ENCODE data around the gene FSTL4. TPM values are rescaled to one million over a fixed set of nuclear protein-coding genes. Genes with fewer than 3 reads are reported as not detected.

FSTL4 gene
- polyA plus RNA-seq, 1 of the 3 experiments (the other 2 are of a cell fraction) = not detected

GRCh38 chr5:133332439-133333024, 279.8 kb downstream of the FSTL4 start:
- ChIA-PET CTCF (no interaction called here), POLR2A (no interaction called here)
- Histone ChIP-seq H3K4me1 (ENCODE audit: control insufficient read depth in 1 of 2, insufficient read depth in 2 of 2, low read depth in 1 of 2, low read length in 1 of 2) (peaks cover 0 to 5% of the 10 kb centered on the region in 2 experiments; a peak in 1 of 4 replicates), H3K79me2 (ENCODE audit: insufficient read depth) (no peaks in the 10 kb centered on the region), H3K4me3 (ENCODE audit: low read depth in 2 of 2, low read length in 1 of 2) (no peak overlapping the region), H3K9me2 (no peaks in the 10 kb centered on the region), H3K27ac (ENCODE audit: low read depth in 2 of 2, low read length in 1 of 2) (no peak overlapping the region), H3K27me3 (ENCODE audit: insufficient read depth) (no peaks in the 10 kb centered on the region; the same call in 1 of the 2 replicates), H3K4me2 (no peak overlapping the region), H3K36me3 (replicated peaks in 1 of 2; ENCODE audit: control insufficient read depth in 1 of 2, insufficient read depth in 2 of 2, low read length in 1 of 2) (no peaks in the 10 kb centered on the region), H4K20me1 (ENCODE audit: insufficient read depth) (no peaks in the 10 kb centered on the region), H3K9me3 (no peaks in the 10 kb centered on the region), H3F3A (replicated peaks; ENCODE audit: insufficient read depth) (no peaks in the 10 kb centered on the region), H2AFZ (ENCODE audit: low read depth) (no peak overlapping the region), H3K9ac (no peak overlapping the region)
- 19% methylated on average over 5 of the region's 5 CpGs for WGBS (ENCODE audit: low lambda C conversion rate)
- TF ChIP-seq RAD21 (IDR thresholded peaks at IDR 0.05; ENCODE audit: low read length) = no peak
- no peak for TF ChIP-seq TAF1 (IDR thresholded peaks at IDR 0.05; ENCODE audit: borderline replicate concordance, low read depth, low read length)
- no peak for TF ChIP-seq FOXJ3 (CRISPR knock-in tag; IDR thresholded peaks at IDR 0.05)
- TF ChIP-seq IRF3 (IDR thresholded peaks at IDR 0.05; ENCODE audit: low read depth, low read length) = no peak
- no peak for TF ChIP-seq POLR2AphosphoS5 (IDR thresholded peaks at IDR 0.05; ENCODE audit: low read depth, low read length)
- TF ChIP-seq JUND (IDR thresholded peaks at IDR 0.05) = no peak
- DNase-seq = no peak

GRCh38 chr5:133331941-133332340, 280.4 kb downstream of the FSTL4 start:
- Histone ChIP-seq H3K9me3 (no peaks in the 10 kb centered on the region), H3K9ac (no peak overlapping the region), H2AFZ (ENCODE audit: low read depth) (no peak overlapping the region), H3K79me2 (ENCODE audit: insufficient read depth) (no peaks in the 10 kb centered on the region), H3K4me1 (ENCODE audit: control insufficient read depth in 1 of 2, insufficient read depth in 2 of 2, low read depth in 1 of 2, low read length in 1 of 2) (peaks cover 0 to 3% of the 10 kb centered on the region in 2 experiments; a peak in 1 of 4 replicates), H3K4me2 (no peak overlapping the region), H3K27ac (ENCODE audit: low read depth in 2 of 2, low read length in 1 of 2) (no peak overlapping the region), H3K4me3 (ENCODE audit: low read depth in 2 of 2, low read length in 1 of 2) (no peak overlapping the region), H3K9me2 (no peaks in the 10 kb centered on the region), H3K36me3 (replicated peaks in 1 of 2; ENCODE audit: control insufficient read depth in 1 of 2, insufficient read depth in 2 of 2, low read length in 1 of 2) (no peaks in the 10 kb centered on the region), H3F3A (replicated peaks; ENCODE audit: insufficient read depth) (no peaks in the 10 kb centered on the region), H4K20me1 (ENCODE audit: insufficient read depth) (no peaks in the 10 kb centered on the region), H3K27me3 (ENCODE audit: insufficient read depth) (no peaks in the 10 kb centered on the region; the same call in 1 of the 2 replicates)
- TF ChIP-seq RAD21 (IDR thresholded peaks at IDR 0.05; ENCODE audit: low read length) = no peak
- TF ChIP-seq CHD2 (IDR thresholded peaks at IDR 0.05; ENCODE audit: low read length, partially characterized antibody) = no peak
- TF ChIP-seq SMC3 (IDR thresholded peaks at IDR 0.05; ENCODE audit: low read depth, low read length) = no peak
- no peak for TF ChIP-seq USF2 (IDR thresholded peaks at IDR 0.05; ENCODE audit: borderline replicate concordance, low read depth, low read length)
- TF ChIP-seq POLR2AphosphoS5 (IDR thresholded peaks at IDR 0.05; ENCODE audit: low read depth, low read length) = no peak
- TF ChIP-seq PBX3 (IDR thresholded peaks at IDR 0.05) = no peak
- no peak for TF ChIP-seq USF1 (IDR thresholded peaks at IDR 0.05; ENCODE audit: borderline replicate concordance, low read depth)
- no peak for TF ChIP-seq FOSL2 (IDR thresholded peaks at IDR 0.05; ENCODE audit: borderline replicate concordance, low read depth)
- no peak for TF ChIP-seq RFX5 (IDR thresholded peaks at IDR 0.05; ENCODE audit: low read length)
- TF ChIP-seq EP300 (IDR thresholded peaks at IDR 0.05; ENCODE audit: borderline replicate concordance in 1 of 2, low read depth in 1 of 2, low read length in 1 of 2) = no peak
- POLR2A ChIA-PET = no interaction called here
- CTCF ChIA-PET = interaction anchor here (0.9 kb wide), 1 partner anchor 45 kb away, joined by 3 read pairs; no protein-coding TSS in a partner anchor
- 52% methylated on average over 5 of the region's 12 CpGs for WGBS (ENCODE audit: low lambda C conversion rate)
- no peak for DNase-seq

Data from SK-N-SH (cell line).